Testis (tissue), 2 donors: Measurements from ENCODE around the gene FBLN2.

ENCODE experiments used
- POLR2A ChIP-seq: fragments of 450-650 bp; IDR thresholded peaks from one replicate; pipeline ENCODE4 v1.6.1; 2017; ENCODE audit warnings: antibody characterized with exemption, mild to moderate bottlenecking, moderate library complexity
- TF ChIP-seq, protein P1 (sequence below), 3 experiments: fragments of 450-650 bp in 2 of 3; fragments of 200-600 bp in 1 of 3; sonication (generic) in 1 of 3; IDR thresholded peaks; one replicate each; pipeline ENCODE4 v1.5.1; 2016 to 2019; ENCODE audit warnings: antibody characterized with exemption in 3 of 3, mild to moderate bottlenecking in 2 of 3, moderate library complexity in 1 of 3

DNA sequence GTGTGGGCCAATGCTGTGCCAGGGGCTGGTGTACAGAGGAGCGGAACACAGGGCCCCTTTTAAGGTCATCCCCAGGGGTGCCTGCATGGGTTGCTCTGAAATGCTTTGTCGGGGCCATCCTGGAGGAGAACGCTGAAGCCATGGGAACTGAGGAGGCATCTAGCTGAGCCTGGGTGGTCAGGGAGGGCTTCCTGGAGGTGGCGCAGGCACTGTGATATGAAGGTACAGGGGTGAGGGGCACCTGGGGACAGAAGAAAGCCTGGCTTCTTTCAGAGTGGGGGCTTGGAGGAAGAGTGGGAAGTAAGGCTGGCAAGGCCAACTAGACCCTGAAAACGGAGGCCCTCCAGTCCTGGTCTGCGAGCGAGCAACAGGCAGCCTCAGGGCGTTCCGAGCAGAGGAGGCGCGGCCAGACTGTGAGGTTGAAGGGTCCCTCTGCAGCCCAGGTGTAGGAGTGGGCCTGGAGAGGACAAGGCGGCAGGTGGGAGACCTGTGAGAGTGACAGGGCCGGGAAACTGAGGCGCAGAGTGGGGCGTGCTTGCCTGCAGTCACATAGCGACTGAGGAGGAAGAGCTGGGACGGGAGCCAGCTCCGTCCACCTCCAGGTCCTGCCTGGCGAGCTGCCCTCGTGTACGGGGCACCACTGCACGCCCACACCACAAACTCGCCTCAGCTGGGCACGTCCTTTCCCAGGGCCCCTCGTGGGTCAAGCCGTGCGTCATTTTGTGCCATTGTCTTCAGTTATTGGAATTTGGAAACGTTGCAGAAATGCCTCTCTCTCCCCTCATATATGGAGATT is 4.1 kb downstream of the FBLN2 start:
- TF ChIP-seq, protein P1, sequence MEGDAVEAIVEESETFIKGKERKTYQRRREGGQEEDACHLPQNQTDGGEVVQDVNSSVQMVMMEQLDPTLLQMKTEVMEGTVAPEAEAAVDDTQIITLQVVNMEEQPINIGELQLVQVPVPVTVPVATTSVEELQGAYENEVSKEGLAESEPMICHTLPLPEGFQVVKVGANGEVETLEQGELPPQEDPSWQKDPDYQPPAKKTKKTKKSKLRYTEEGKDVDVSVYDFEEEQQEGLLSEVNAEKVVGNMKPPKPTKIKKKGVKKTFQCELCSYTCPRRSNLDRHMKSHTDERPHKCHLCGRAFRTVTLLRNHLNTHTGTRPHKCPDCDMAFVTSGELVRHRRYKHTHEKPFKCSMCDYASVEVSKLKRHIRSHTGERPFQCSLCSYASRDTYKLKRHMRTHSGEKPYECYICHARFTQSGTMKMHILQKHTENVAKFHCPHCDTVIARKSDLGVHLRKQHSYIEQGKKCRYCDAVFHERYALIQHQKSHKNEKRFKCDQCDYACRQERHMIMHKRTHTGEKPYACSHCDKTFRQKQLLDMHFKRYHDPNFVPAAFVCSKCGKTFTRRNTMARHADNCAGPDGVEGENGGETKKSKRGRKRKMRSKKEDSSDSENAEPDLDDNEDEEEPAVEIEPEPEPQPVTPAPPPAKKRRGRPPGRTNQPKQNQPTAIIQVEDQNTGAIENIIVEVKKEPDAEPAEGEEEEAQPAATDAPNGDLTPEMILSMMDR (IDR thresholded peaks at IDR 0.05): no peak
- no peak for TF ChIP-seq POLR2A
